Prostate gland (tissue), 2 donors: Measurements from ENCODE around the gene ASPN.

Experiments used
- CTCF ChIP-seq, 4 experiments: fragments of 200-600 bp in 2 of 4; fragments of 450-650 bp in 2 of 4; sonication (generic) in 2 of 4; IDR thresholded peaks; 1 replicate in 3 of 4; 2 replicates in 1 of 4; pipeline ENCODE4 v1.5.1; 2016 to 2019; ENCODE audit warnings: antibody characterized with exemption in 4 of 4, mild to moderate bottlenecking in 2 of 4, moderate library complexity in 2 of 4
- POLR2A ChIP-seq: fragments of 450-650 bp; IDR thresholded peaks from one replicate; pipeline ENCODE4 v1.6.1; 2016; ENCODE audit warnings: antibody characterized with exemption, mild to moderate bottlenecking
- POLR2AphosphoS5 ChIP-seq: sonication (generic); formaldehyde crosslinking; IDR thresholded peaks from one replicate; pipeline ENCODE4 v1.6.1; 2017; ENCODE audit warnings: antibody characterized with exemption

- TF ChIP-seq POLR2AphosphoS5 = no peak
- TF ChIP-seq CTCF (IDR thresholded peaks at IDR 0.05) = no peak
- no peak for TF ChIP-seq POLR2A
These were observed 41.6 kb downstream of the ASPN start for GRCh38 chr9:92440751-92441046.
